ENCODE results near the gene ACSL3.

- TF ChIP-seq EZH2 (IDR thresholded peaks at IDR 0.05; ENCODE audit: insufficient read depth, poor library complexity, severe bottlenecking) (no peak), EZH2phosphoT487 (IDR thresholded peaks at IDR 0.05; ENCODE audit: insufficient read depth, low read depth) (no peak)
These were observed 16.9 kb downstream of the ACSL3 start for GRCh38 chr2:222877556-222878300.

Data from GM23248 (cell line).